ENCODE data around the gene TREM1.

DNA sequence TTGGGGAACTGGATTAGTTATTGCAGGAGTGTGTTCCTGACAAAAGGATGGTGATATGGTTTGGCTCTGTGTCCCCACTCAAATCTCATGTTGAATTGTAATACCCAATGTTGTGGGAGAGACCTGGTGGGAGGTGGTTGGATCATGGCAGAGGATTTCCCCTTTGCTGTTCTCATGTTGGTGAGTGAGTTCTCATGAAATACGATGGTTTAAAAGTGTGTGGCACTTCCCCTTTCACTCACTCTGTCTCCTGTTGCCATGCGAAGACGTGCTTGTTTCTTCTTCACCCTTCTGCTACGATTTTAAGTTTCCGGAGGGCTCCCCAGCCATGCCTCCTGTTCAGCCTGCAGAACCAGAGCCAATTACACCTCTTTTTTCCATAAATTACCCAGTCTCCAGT is 16.2 kb upstream of the TREM1 start:
- TF ChIP-seq POLR2A (IDR thresholded peaks at IDR 0.05; ENCODE audit: low read depth) (no peak), POLR2AphosphoS5 (IDR thresholded peaks at IDR 0.05) (no peak)
- TF ChIP-seq, protein P1, sequence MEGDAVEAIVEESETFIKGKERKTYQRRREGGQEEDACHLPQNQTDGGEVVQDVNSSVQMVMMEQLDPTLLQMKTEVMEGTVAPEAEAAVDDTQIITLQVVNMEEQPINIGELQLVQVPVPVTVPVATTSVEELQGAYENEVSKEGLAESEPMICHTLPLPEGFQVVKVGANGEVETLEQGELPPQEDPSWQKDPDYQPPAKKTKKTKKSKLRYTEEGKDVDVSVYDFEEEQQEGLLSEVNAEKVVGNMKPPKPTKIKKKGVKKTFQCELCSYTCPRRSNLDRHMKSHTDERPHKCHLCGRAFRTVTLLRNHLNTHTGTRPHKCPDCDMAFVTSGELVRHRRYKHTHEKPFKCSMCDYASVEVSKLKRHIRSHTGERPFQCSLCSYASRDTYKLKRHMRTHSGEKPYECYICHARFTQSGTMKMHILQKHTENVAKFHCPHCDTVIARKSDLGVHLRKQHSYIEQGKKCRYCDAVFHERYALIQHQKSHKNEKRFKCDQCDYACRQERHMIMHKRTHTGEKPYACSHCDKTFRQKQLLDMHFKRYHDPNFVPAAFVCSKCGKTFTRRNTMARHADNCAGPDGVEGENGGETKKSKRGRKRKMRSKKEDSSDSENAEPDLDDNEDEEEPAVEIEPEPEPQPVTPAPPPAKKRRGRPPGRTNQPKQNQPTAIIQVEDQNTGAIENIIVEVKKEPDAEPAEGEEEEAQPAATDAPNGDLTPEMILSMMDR (IDR thresholded peaks at IDR 0.05): no peak
